GM21717 (cell line): ENCODE data around the gene COL5A1.
"Not testable (repeated sequence)": the region's sequence is repeated elsewhere in the genome, so short reads cannot be mapped to it uniquely, and the experiment has no call there.

ENCODE experiments used
- ATAC-seq: cut with Tn5 transposase; IDR thresholded peaks from one replicate; pipeline ENCODE4 v1.9.1; 2021; ENCODE audit warnings: mild to moderate bottlenecking, moderate library complexity; ENCODE audit not compliant: unreplicated experiment

The COL5A1 gene

GRCh38 chr9:134690301-134690751 lies 48.7 kb downstream of the COL5A1 start:
- ATAC-seq: no peak

GRCh38 chr9:134690946-134691694 lies 49.5 kb downstream of the COL5A1 start:
- ATAC-seq: no peak

- ATAC-seq: no peak
Observed at GRCh38 chr9:134691695-134692572, 50.3 kb downstream of the COL5A1 start.

GRCh38 chr9:134692573-134692860 lies 50.9 kb downstream of the COL5A1 start:
- ATAC-seq: no peak

GRCh38 chr9:134693011-134693410 lies 51.4 kb downstream of the COL5A1 start:
- ATAC-seq: no peak

GRCh38 chr9:134693641-134694367 lies 52.2 kb downstream of the COL5A1 start:
- no peak for ATAC-seq

GRCh38 chr9:134694368-134694665 lies 52.7 kb downstream of the COL5A1 start:
- no peak for ATAC-seq

- no peak for ATAC-seq
Observed at GRCh38 chr9:134694714-134695113, 53.1 kb downstream of the COL5A1 start.

GRCh38 chr9:134695144-134695543 lies 53.5 kb downstream of the COL5A1 start:
- no peak for ATAC-seq

GRCh38 chr9:134696433-134696832 lies 54.8 kb downstream of the COL5A1 start:
- ATAC-seq: no peak

- ATAC-seq: no peak
Observed at GRCh38 chr9:134698111-134698510, 56.5 kb downstream of the COL5A1 start.

GRCh38 chr9:134698587-134699342 lies 57.2 kb downstream of the COL5A1 start:
- no peak for ATAC-seq

GRCh38 chr9:134699343-134699740 lies 57.7 kb downstream of the COL5A1 start:
- ATAC-seq: no peak

- ATAC-seq: no peak
Observed at GRCh38 chr9:134700636-134701350, 59.2 kb downstream of the COL5A1 start.

GRCh38 chr9:134701581-134702259 lies 60.1 kb downstream of the COL5A1 start:
- ATAC-seq: no peak

GRCh38 chr9:134702291-134702690 lies 60.7 kb downstream of the COL5A1 start:
- no peak for ATAC-seq

GRCh38 chr9:134703730-134704114 lies 62.1 kb downstream of the COL5A1 start:
- ATAC-seq: not testable (repeated sequence)

- no peak for ATAC-seq
Observed at GRCh38 chr9:134704498-134704897, 62.9 kb downstream of the COL5A1 start.

GRCh38 chr9:134705786-134706185 lies 64.2 kb downstream of the COL5A1 start:
- no peak for ATAC-seq

- no peak for ATAC-seq
Observed at GRCh38 chr9:134706522-134706921, 64.9 kb downstream of the COL5A1 start.
